ENCODE measurements around the gene AAK1.
"Not testable (repeated sequence)": the region's sequence is repeated elsewhere in the genome, so short reads cannot be mapped to it uniquely, and the experiment has no call there.

Gene AAK1

GRCh38 chr2:69436938-69437750 is 206.4 kb downstream of the AAK1 start, which contains the start of gene NFU1:
Gene NFU1, minus strand, starts transcription at chr2:69437435. Its CDS starts 13 bp downstream, at chr2:69437422.
- DNase-seq = peak; percentile 95

DNA sequence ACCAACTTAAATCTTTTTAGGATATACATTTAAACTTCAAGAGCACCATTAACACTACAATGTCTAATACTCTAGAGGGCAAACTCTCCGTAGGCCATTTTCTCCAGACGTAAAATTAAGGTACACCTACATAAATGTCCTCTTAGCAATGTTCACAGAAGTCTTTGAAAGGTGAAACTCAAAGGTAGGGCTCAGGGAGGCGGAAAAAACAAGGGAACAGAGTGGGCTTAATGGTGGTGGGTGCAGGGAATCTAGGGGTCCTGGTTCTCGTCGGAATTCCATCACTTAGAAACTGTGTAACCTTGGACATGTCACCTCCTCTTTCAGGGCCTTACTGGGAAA is 207.0 kb downstream of the AAK1 start:
- DNase-seq = no peak

DNA sequence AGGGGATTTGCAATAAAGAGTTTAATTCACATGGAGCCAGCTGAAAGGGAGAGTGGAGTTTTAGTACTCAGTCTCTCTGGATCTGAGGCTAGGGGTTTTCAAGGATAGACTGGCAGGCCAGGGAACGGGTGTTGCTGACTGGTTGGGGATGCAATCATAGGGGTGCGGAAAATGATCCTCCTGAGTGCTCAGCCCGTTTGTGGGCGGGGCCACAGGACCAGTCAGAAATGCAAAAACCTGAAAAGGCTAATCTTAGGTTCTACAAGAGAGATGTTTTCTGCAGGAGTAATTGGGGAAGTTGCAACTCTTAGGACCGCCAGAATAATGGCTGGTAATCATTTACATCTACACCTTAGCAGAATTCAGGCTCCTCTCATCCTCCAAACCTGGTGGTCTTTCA is 208.8 kb downstream of the AAK1 start:
- DNase-seq = no peak

- no peak for DNase-seq
Measured at GRCh38 chr2:69429491-69430183, 213.9 kb downstream of the AAK1 start.

DNA sequence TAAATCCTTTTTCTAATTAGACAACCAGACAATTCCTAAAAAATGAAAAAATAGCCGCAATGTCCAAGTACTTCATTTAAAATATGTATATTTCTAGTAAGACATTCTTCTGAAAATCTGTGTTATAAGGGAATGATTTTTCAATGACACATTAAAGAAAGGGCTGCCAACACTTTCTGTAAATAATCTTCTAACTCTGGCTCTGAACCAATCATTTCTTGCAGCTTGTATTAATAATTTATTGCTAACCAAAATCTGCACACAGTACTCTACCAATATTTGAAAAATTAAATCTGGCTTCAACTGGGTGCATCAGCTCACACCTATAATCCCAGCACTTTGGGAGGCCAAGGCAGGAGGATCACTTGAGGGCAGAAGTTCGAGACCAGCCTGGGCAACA is 214.6 kb downstream of the AAK1 start:
- DNase-seq = no peak

- DNase-seq = no peak
Measured at GRCh38 chr2:69424419-69424818, 219.1 kb downstream of the AAK1 start.

DNA sequence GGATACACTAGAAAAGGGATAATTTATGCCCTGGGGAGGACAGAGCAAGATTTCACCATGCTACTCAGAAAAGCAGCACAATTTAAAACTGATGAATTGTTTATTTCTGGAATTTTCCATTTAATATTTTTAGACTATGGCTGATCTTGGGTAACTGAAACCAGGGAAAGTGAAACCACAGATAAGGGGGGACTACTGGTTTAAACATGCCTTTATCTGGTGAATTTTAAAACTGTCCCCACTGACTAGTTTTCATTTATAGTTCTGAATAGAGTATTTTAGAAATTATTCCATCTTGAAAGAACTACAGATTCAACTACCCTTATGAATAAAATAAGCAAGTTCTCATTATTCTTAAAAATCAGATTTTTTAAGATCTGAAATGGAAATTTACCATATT is 221.3 kb downstream of the AAK1 start:
- no peak for DNase-seq

- DNase-seq = not testable (repeated sequence)
Measured at GRCh38 chr2:69419111-69419510, 224.4 kb downstream of the AAK1 start.

- DNase-seq = no peak
Measured at GRCh38 chr2:69416147-69416546, 227.4 kb downstream of the AAK1 start.
